Measurements from ENCODE around the gene PLOD1.
"Not testable (repeated sequence)": the region's sequence is repeated elsewhere in the genome, so short reads cannot be mapped to it uniquely, and the experiment has no call there.

Gene PLOD1

DNA sequence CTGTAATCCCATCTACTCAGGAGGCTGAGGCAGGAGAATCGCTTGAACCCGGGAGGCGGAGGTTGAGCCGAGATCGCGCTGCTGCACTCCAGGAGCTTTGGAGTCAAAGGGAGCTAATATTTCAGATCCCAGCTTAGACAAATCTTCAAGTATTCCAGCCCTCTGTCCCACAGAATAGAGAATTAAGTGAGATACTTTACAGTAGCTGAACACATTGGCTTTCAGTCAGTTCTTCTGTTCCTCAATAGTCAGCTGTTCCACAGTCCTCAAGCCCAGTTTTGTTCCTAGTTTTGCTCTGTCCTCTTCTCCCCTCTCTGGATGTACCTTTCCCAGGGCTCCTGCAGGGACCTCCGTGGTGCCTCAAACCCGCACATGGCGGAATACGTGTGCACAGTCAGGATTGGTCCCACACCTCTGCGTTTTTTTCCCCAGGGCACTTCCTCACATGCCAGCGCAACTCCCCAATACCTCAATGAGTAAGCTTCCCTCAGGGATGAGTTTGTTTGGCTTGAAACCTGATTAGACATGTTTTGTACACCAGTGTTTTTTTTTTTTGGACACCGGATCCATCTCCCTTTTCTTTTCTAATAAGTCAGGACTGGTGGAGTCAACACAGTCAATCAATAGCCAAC is 47.0 kb downstream of the PLOD1 start:
- no peak for DNase-seq

DNA sequence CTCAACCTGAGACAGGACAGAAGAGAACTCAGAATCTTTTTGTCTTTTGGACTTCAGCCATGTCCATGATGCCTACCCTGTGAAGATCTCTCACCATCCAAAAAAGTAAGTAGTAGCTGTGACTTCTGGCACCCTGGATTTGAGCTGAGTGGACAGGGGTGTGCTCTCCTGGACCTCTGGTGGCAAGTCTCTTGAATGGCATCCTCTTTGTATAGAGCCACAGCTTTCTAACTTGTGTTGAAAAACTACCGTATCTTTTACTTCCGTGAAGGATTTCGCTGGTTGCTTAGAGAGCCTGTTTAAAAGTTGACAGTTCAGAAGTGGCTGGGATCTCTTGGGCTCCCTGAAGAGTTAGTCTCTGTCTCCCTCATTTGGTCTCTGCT is 47.5 kb downstream of the PLOD1 start:
- peak in 1 of 2 donors; percentile 23 for DNase-seq

DNA sequence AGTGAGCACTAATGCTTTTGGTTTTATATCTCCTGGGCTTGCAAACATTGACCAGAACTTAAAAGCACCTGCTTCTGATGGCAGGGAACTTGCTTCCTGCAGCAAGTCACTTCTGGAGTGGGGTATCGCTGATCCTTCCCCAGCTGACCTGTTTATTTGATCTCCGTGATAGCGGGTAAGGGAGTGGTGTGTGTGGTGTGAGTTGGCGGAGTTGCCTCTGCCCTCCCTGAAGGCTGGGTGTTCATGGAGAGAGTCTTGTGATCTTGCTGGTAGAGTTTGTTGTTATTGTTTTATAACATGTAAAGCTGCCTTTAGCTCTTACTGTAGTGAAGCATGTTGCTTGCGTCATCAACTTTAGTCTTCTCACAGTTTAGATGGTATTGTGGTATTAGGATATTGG is 49.6 kb downstream of the PLOD1 start:
- no peak for DNase-seq

- DNase-seq: no peak
Measured at GRCh38 chr1:11984576-11984975, 50.1 kb downstream of the PLOD1 start.

GRCh38 chr1:11985171-11985570 is 50.7 kb downstream of the PLOD1 start:
- DNase-seq: no peak

DNA sequence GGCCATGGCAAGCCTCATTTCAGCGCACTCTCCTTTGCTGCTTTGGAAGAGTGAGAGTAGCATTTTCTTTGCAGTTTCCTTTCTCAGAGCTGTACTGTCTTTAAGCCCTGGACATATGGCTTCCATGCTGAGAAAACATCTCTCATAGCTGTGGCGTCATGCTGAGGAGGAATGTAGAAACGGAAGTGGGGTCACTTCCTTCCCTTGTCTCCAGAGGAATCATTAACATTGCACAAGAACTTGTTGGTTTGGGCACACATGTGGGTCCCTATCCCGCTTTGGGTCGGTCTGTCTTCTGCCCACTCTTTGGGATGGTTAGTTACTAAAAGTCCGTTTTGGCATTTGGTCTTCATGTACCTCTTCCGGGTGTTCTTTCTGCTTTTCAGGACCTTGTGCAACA is 51.3 kb downstream of the PLOD1 start:
- peak; percentile 72 to 79 for DNase-seq

DNA sequence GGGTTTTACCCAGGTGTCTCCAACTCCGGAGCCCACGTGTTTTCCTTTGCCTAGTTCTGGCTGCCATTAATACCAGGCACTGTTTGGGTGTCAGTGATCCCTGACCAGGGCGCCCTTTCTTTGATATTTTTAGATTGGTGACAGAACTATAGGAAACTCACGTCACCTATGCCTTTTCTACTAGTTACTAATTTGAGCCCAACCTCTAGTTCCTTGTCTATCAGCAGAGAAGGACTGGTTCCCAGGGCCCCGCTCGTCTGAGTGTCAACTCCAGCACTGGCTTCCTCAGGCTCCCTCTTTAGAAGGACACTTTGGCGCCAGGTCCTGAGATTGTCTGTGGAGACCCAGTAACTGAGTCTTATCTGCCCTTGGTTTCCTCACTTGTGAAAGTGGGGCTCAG is 55.2 kb downstream of the PLOD1 start:
- DNase-seq: no peak

GRCh38 chr1:11990303-11991032 is 56.0 kb downstream of the PLOD1 start:
- no peak for DNase-seq

DNA sequence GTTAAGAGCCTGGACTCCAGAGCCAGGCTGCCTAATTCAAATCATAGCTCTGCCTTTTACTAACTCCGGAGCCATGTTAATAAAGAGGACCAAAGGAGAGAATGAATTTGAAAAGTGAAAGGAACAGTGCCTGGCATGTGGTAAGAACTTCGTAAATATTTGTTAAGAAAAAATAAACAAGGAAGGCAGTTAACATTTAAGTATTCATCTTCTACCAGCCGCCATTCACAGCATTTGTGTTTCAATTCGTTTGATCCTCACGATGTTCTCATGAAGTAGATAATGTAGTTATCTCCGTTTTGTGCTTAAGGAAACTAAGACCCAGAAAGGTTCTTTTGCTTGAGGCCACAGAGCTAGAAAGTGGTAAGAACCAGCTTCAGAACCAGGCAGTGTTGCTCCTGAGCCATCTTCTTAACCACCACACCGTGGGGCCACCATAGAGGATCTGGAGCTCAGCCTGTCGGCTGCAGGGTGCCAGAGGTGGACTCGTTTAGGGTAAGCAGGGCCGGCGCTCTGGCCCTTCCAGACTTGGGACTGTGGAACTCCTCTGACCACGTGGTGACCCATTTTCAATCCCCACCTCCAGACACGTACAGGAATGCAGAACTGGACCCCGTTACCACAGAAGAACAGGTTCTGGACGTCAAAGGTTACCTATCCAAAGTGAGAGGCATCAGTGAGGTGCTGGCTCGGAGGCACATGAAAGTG is 57.6 kb downstream of the PLOD1 start:
- no peak for DNase-seq

DNA sequence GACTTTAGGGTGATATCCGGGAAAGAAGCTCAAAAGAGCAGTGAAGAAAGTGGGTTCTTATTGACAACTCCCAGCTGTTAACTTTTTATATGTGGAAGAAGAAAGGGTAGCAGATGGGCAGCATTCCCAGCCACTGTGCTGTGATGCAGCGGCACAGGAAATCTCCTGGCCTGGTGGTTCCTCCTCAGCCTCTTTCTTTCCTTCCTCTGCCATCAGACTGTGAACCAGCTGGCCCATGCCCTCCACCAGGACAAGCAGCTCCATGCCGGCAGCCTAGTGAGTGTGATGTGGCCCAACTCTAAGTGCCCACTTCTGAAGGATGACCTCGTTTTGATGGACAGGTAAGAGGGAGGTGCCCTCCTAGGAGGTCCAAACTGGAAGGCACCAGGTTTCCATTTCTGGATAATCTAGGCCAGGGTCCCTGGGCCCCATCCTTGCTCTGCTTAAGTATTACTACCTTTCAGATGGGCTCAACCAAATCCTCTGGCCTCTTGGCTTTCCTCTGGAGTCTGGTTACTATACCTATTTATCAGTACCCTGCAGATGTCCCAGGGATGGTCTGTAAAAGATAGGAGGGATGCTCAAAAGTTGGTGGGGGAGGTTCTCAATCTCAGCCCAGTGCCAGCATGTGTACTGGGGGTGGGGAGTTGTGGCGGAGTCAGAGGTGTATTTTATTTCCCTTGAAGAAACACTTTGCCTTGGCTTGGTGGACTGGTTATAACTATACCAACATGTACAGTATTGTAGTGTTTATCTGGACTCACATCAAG is 62.7 kb downstream of the PLOD1 start:
- DNase-seq: no peak

- no peak for DNase-seq
Measured at GRCh38 chr1:11998636-11999035, 64.1 kb downstream of the PLOD1 start.

GRCh38 chr1:11999236-11999635 is 64.7 kb downstream of the PLOD1 start:
- no peak for DNase-seq

- DNase-seq: peak in 1 of 2 donors; percentile 47
Measured at GRCh38 chr1:12001249-12001917, 66.9 kb downstream of the PLOD1 start.

- DNase-seq: no peak
Measured at GRCh38 chr1:12001996-12002493, 67.5 kb downstream of the PLOD1 start.

GRCh38 chr1:12003762-12004161 is 69.2 kb downstream of the PLOD1 start:
- no peak for DNase-seq

- no peak for DNase-seq
Measured at GRCh38 chr1:12005488-12006166, 71.1 kb downstream of the PLOD1 start.

DNA sequence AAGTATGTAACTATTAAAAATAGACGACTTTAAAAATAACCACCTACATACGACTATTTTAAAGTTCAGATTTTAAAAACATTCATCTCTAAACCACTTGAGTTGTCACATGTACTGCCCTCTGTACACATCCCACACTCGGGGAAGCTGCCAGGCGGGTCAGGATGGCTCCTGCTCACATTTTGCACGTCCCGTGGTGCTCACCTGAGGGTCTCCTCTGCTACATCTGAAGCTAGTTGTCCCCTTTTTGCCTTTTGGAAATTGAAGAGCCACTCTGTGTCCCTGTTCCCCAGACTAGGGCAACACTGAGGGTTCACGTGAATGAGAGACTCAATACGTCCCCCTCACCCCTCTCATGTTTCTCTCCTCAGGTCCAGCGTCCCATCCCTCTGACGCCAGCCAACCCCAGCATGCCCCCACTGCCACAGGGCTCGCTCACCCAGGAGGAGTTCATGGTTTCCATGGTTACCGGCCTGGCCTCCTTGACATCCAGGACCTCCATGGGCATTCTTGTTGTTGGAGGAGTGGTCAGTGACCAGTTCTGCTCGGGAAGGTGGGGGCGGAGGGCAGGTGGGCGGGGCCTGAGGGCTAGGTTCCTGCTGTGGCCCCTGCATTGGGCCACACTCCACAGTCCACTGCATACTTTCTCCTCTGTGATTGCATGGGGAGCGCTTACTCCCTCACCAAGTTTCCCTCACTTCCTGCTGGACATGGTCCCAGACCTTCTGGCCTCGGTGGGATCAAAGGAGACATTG is 71.8 kb downstream of the PLOD1 start:
- DNase-seq: no peak

- no peak for DNase-seq
Measured at GRCh38 chr1:12007204-12007603, 72.7 kb downstream of the PLOD1 start.

DNA sequence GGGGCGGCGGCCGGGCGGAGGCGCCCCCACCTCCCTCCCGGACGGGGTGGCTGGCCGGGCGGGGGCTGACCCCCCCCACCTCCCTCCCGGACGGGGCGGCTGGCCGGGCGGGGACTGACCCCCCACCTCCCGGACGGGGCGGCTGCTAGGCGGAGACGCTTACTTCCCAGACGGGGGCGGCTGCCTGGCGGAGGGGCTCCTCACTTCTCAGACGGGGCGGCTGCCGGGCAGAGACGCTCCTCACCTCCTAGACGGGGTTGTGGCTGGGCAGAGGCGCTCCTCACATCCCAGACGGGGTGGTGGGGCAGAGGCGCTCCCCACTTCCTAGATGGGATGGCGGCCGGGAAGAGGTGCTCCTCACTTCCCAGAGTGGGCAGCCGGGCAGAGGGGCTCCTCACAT is 73.8 kb downstream of the PLOD1 start:
- not testable (repeated sequence) for DNase-seq

GRCh38 chr1:12009318-12009947 is 74.9 kb downstream of the PLOD1 start:
- DNase-seq: no peak
